ENCODE data around the gene USP12.

Gene USP12

GRCh38 chr13:27022571-27023311 lies 148.9 kb downstream of the USP12 start:
- ChIA-PET CTCF (interaction anchor here (1.4 to 1.6 kb wide), 2 partner anchors 11 to 14 kb away, joined by 3 to 5 read pairs; no protein-coding TSS in a partner anchor), POLR2A (no interaction called here)
- no peaks in the 10 kb centered on the region for H3K36me3 ChIP-seq (ENCODE audit: control insufficient read depth in 4 of 4, insufficient read depth in 4 of 4, low read length in 3 of 4)
- no peaks in the 10 kb centered on the region for H3K4me1 ChIP-seq (ENCODE audit: control extremely low read depth in 1 of 4, control insufficient read depth in 4 of 4, insufficient read depth in 4 of 4, low read length in 3 of 4)
- H3K27ac ChIP-seq (ENCODE audit: insufficient read depth in 1 of 2, low read depth in 1 of 2, low read length in 2 of 2, poor library complexity in 1 of 2, severe bottlenecking in 2 of 2), result peak overlapping the region in 1 of 2 experiments; percentile 12
- H3K4me3 ChIP-seq (ENCODE audit: control insufficient read depth in 1 of 7, extremely low read depth in 1 of 7, insufficient read depth in 4 of 7, low read depth in 2 of 7, low read length in 6 of 7), result no peak overlapping the region
- WGBS (ENCODE audit: insufficient coverage), result 95% methylated on average over 4 of the region's 9 CpGs
- no peaks in the 10 kb centered on the region for H3K9me3 ChIP-seq (ENCODE audit: control extremely low read depth in 1 of 5, control insufficient read depth in 4 of 5, insufficient read depth in 2 of 5, low read depth in 1 of 5, low read length in 4 of 5)
- H3K27me3 ChIP-seq (replicated peaks in 2 of 5; ENCODE audit: control insufficient read depth in 4 of 5, insufficient read depth in 5 of 5, low read length in 4 of 5), result no peaks in the 10 kb centered on the region
- DNase-seq, result peak in 2 of 3 donors; percentile 39 to 65

- Histone ChIP-seq H3K4me3 (ENCODE audit: control insufficient read depth in 1 of 7, extremely low read depth in 1 of 7, insufficient read depth in 4 of 7, low read depth in 2 of 7, low read length in 6 of 7) (no peak overlapping the region), H3K27ac (ENCODE audit: insufficient read depth in 1 of 2, low read depth in 1 of 2, low read length in 2 of 2, poor library complexity in 1 of 2, severe bottlenecking in 2 of 2) (no peak overlapping the region), H3K27me3 (replicated peaks in 2 of 5; ENCODE audit: control insufficient read depth in 4 of 5, insufficient read depth in 5 of 5, low read length in 4 of 5) (no peaks in the 10 kb centered on the region), H3K9me3 (ENCODE audit: control extremely low read depth in 1 of 5, control insufficient read depth in 4 of 5, insufficient read depth in 2 of 5, low read depth in 1 of 5, low read length in 4 of 5) (no peaks in the 10 kb centered on the region), H3K36me3 (ENCODE audit: control insufficient read depth in 4 of 4, insufficient read depth in 4 of 4, low read length in 3 of 4) (no peaks in the 10 kb centered on the region), H3K4me1 (ENCODE audit: control extremely low read depth in 1 of 4, control insufficient read depth in 4 of 4, insufficient read depth in 4 of 4, low read length in 3 of 4) (no peaks in the 10 kb centered on the region)
- ChIA-PET POLR2A (no interaction called here), CTCF (interaction anchor here (1.4 to 1.7 kb wide), 2 partner anchors 35 to 237 kb away, joined by 3 to 4 read pairs; no protein-coding TSS in a partner anchor)
- no peak for DNase-seq
- 100% methylated on average over 7 of the region's 8 CpGs for WGBS (ENCODE audit: insufficient coverage)
Observed at GRCh38 chr13:27020415-27020814, 151.2 kb downstream of the USP12 start.

- Histone ChIP-seq H3K4me1 (ENCODE audit: control extremely low read depth in 1 of 4, control insufficient read depth in 4 of 4, insufficient read depth in 4 of 4, low read length in 3 of 4) (no peaks in the 10 kb centered on the region), H3K4me3 (ENCODE audit: control insufficient read depth in 1 of 7, extremely low read depth in 1 of 7, insufficient read depth in 4 of 7, low read depth in 2 of 7, low read length in 6 of 7) (no peak overlapping the region), H3K9me3 (ENCODE audit: control extremely low read depth in 1 of 5, control insufficient read depth in 4 of 5, insufficient read depth in 2 of 5, low read depth in 1 of 5, low read length in 4 of 5) (no peaks in the 10 kb centered on the region), H3K27me3 (replicated peaks in 2 of 5; ENCODE audit: control insufficient read depth in 4 of 5, insufficient read depth in 5 of 5, low read length in 4 of 5) (peaks cover 0 to 3% (median 0%) of the 10 kb centered on the region in 5 experiments), H3K27ac (ENCODE audit: insufficient read depth in 1 of 2, low read depth in 1 of 2, low read length in 2 of 2, poor library complexity in 1 of 2, severe bottlenecking in 2 of 2) (no peak overlapping the region), H3K36me3 (ENCODE audit: control insufficient read depth in 4 of 4, insufficient read depth in 4 of 4, low read length in 3 of 4) (no peaks in the 10 kb centered on the region)
- CTCF ChIA-PET, result interaction anchor here (0.6 kb wide), 1 partner anchor 1618 kb away, joined by 3 read pairs; no protein-coding TSS in a partner anchor
- POLR2A ChIA-PET, result no interaction called here
- WGBS (ENCODE audit: insufficient coverage), result 89% methylated on average over 5 of the region's 5 CpGs
- no peak for DNase-seq
Observed at GRCh38 chr13:27018882-27019281, 152.7 kb downstream of the USP12 start.

- Histone ChIP-seq H3K27me3 (replicated peaks in 2 of 5; ENCODE audit: control insufficient read depth in 4 of 5, insufficient read depth in 5 of 5, low read length in 4 of 5) (peaks cover 0 to 3% (median 0%) of the 10 kb centered on the region in 5 experiments), H3K9me3 (ENCODE audit: control extremely low read depth in 1 of 5, control insufficient read depth in 4 of 5, insufficient read depth in 2 of 5, low read depth in 1 of 5, low read length in 4 of 5) (no peaks in the 10 kb centered on the region), H3K4me1 (ENCODE audit: control extremely low read depth in 1 of 4, control insufficient read depth in 4 of 4, insufficient read depth in 4 of 4, low read length in 3 of 4) (no peaks in the 10 kb centered on the region), H3K4me3 (ENCODE audit: control insufficient read depth in 1 of 7, extremely low read depth in 1 of 7, insufficient read depth in 4 of 7, low read depth in 2 of 7, low read length in 6 of 7) (no peak overlapping the region), H3K36me3 (ENCODE audit: control insufficient read depth in 4 of 4, insufficient read depth in 4 of 4, low read length in 3 of 4) (no peaks in the 10 kb centered on the region), H3K27ac (ENCODE audit: insufficient read depth in 1 of 2, low read depth in 1 of 2, low read length in 2 of 2, poor library complexity in 1 of 2, severe bottlenecking in 2 of 2) (no peak overlapping the region)
- WGBS (ENCODE audit: insufficient coverage), result 95% methylated on average over 4 of the region's 8 CpGs
- CTCF ChIA-PET, result interaction anchor here (0.6 to 1.3 kb wide), 3 partner anchors 9 to 1619 kb away, joined by 3 read pairs; no protein-coding TSS in a partner anchor
- POLR2A ChIA-PET, result no interaction called here
- no peak for DNase-seq
Observed at GRCh38 chr13:27018344-27018861, 153.2 kb downstream of the USP12 start.

- POLR2A ChIA-PET, result no interaction called here
- DNase-seq, result peak in 1 of 3 donors; percentile 18
- Histone ChIP-seq H3K4me3 (ENCODE audit: control insufficient read depth in 1 of 7, extremely low read depth in 1 of 7, insufficient read depth in 4 of 7, low read depth in 2 of 7, low read length in 6 of 7) (no peak overlapping the region), H3K36me3 (ENCODE audit: control insufficient read depth in 4 of 4, insufficient read depth in 4 of 4, low read length in 3 of 4) (no peaks in the 10 kb centered on the region), H3K9me3 (ENCODE audit: control extremely low read depth in 1 of 5, control insufficient read depth in 4 of 5, insufficient read depth in 2 of 5, low read depth in 1 of 5, low read length in 4 of 5) (no peaks in the 10 kb centered on the region), H3K4me1 (ENCODE audit: control extremely low read depth in 1 of 4, control insufficient read depth in 4 of 4, insufficient read depth in 4 of 4, low read length in 3 of 4) (no peaks in the 10 kb centered on the region), H3K27ac (ENCODE audit: insufficient read depth in 1 of 2, low read depth in 1 of 2, low read length in 2 of 2, poor library complexity in 1 of 2, severe bottlenecking in 2 of 2) (no peak overlapping the region), H3K27me3 (replicated peaks in 2 of 5; ENCODE audit: control insufficient read depth in 4 of 5, insufficient read depth in 5 of 5, low read length in 4 of 5) (peaks cover 0 to 3% (median 0%) of the 10 kb centered on the region in 5 experiments)
- CTCF ChIA-PET, result no interaction called here
- WGBS (ENCODE audit: insufficient coverage), result 90% methylated on average over 4 of the region's 4 CpGs
Observed at GRCh38 chr13:27016875-27017274, 154.7 kb downstream of the USP12 start.

All from common myeloid progenitor, CD34-positive (primary cell).